IMR-90 (cell line): ENCODE data around the gene FOCAD. TPM values are rescaled to one million over a fixed set of nuclear protein-coding genes. Genes with fewer than 3 reads are reported as not detected.

ENCODE experiments used
- ATAC-seq: fragments of 200-7000 bp; cut with Tn5 transposase; 2 replicates; pipeline ENCODE4 v1.9.1; 2020; ENCODE audit warnings: low read depth, mild to moderate bottlenecking, moderate library complexity
- BruUV-seq: library from RNA; stranded (reverse); fragments of 400-500 nt; replicated peaks from 2 replicates; lab custom pipeline; 2021; lab: Mats Ljungman, UMichigan
- CTCF ChIA-PET: fragments of 300-600 bp; formaldehyde crosslinking; extraction: SDS; loops from one replicate; lab custom pipeline; 2021; ENCODE audit warnings: antibody characterized with exemption; lab: Yijun Ruan, JAX
- POLR2A ChIA-PET: fragments of 300-600 bp; sonication (Branson Sonifier 250); formaldehyde crosslinking; loops from one replicate; lab custom pipeline; 2022; ENCODE audit warnings: antibody characterized with exemption; ENCODE audit not compliant: unreplicated experiment; lab: Charles Lee
- DNase-seq: peaks from one replicate; pipeline ENCODE4 v3.0.0; 2013
- H2AFZ ChIP-seq: replicated peaks from 2 replicates; pipeline ENCODE3; 2013; ENCODE audit warnings: low read length, mild to moderate bottlenecking; ENCODE audit not compliant: poor library complexity
- H2AK5ac ChIP-seq: 2 replicates; pipeline ENCODE4 v1.6.1; 2013; ENCODE audit warnings: low read depth, low read length, inconsistent platforms
- H2AK9ac ChIP-seq: replicated peaks from 2 replicates; pipeline ENCODE3; 2013; ENCODE audit warnings: mild to moderate bottlenecking, low read depth, low read length, moderate library complexity; ENCODE audit not compliant: poor library complexity
- H2BK120ac ChIP-seq: 2 replicates; pipeline ENCODE4 v1.6.1; 2013; ENCODE audit warnings: low read depth, low read length, inconsistent platforms
- H2BK15ac ChIP-seq: 3 replicates; pipeline ENCODE4 v1.6.1; 2013; ENCODE audit warnings: low read depth, low read length, inconsistent platforms
- H2BK20ac ChIP-seq: 2 replicates; pipeline ENCODE4 v1.6.1; 2013; ENCODE audit warnings: low read depth, mild to moderate bottlenecking, inconsistent platforms, low read length, moderate library complexity
- H2BK5ac ChIP-seq: 2 replicates; pipeline ENCODE4 v1.6.1; 2013; ENCODE audit warnings: mild to moderate bottlenecking, low read depth, low read length, inconsistent platforms; ENCODE audit not compliant: poor library complexity, severe bottlenecking
- H3K14ac ChIP-seq: replicated peaks from 2 replicates; pipeline ENCODE4 v1.6.1; 2013; ENCODE audit warnings: low read depth, low read length, inconsistent platforms
- H3K18ac ChIP-seq: 2 replicates; pipeline ENCODE4 v1.6.1; 2013; ENCODE audit warnings: low read depth, low read length, control low read depth
- H3K23ac ChIP-seq: 2 replicates; pipeline ENCODE4 v1.6.1; 2013; ENCODE audit warnings: low read depth, low read length, inconsistent platforms
- H3K27ac ChIP-seq: 2 replicates; pipeline ENCODE4 v1.5.1; 2013; ENCODE audit warnings: mild to moderate bottlenecking, control low read depth, low read length; ENCODE audit not compliant: insufficient read depth
- H3K27me3 ChIP-seq: 2 replicates; pipeline ENCODE4 v1.6.1; 2013; ENCODE audit warnings: low read length; ENCODE audit not compliant: control insufficient read depth, insufficient read depth
- H3K36me3 ChIP-seq: 2 replicates; pipeline ENCODE4 v1.6.1; 2013; ENCODE audit warnings: low read length, mixed read lengths; ENCODE audit not compliant: control insufficient read depth, insufficient read depth
- H3K4ac ChIP-seq: 2 replicates; pipeline ENCODE4 v1.6.1; 2013; ENCODE audit warnings: low read depth, low read length, inconsistent platforms
- H3K4me1 ChIP-seq: 2 replicates; pipeline ENCODE4 v1.6.1; 2013; ENCODE audit warnings: low read length, mixed read lengths; ENCODE audit not compliant: control insufficient read depth, insufficient read depth
- H3K4me2 ChIP-seq: 2 replicates; pipeline ENCODE4 v1.6.1; 2013; ENCODE audit warnings: low read depth, mild to moderate bottlenecking, control low read depth, low read length, moderate library complexity
- H3K4me3 ChIP-seq: 2 replicates; pipeline ENCODE4 v1.5.1; 2013; ENCODE audit warnings: low read depth, mild to moderate bottlenecking, control low read depth, low read length, moderate library complexity; ENCODE audit not compliant: insufficient read depth
- H3K56ac ChIP-seq: 2 replicates; pipeline ENCODE4 v1.6.1; 2013; ENCODE audit warnings: low read length, inconsistent platforms; ENCODE audit not compliant: insufficient read depth; ENCODE audit errors: extremely low read depth
- H3K79me1 ChIP-seq, 2 experiments: 2 replicates each; pipeline ENCODE4 v1.6.1; 2013; ENCODE audit warnings: low read length in 2 of 2, inconsistent platforms in 1 of 2, low read depth in 1 of 2
- H3K9ac ChIP-seq: 2 replicates; pipeline ENCODE4 v1.6.1; 2013; ENCODE audit warnings: low read depth, low read length, control low read depth
- H3K9me1 ChIP-seq: 2 replicates; pipeline ENCODE4 v1.6.1; 2013; ENCODE audit warnings: low read length, inconsistent platforms; ENCODE audit not compliant: insufficient read depth
- H3K9me3 ChIP-seq: 2 replicates; pipeline ENCODE4 v1.6.1; 2013; ENCODE audit warnings: low read length; ENCODE audit not compliant: control insufficient read depth, insufficient read depth
- H4K20me1 ChIP-seq: 2 replicates; pipeline ENCODE4 v1.6.1; 2013; ENCODE audit warnings: low read length, inconsistent platforms; ENCODE audit not compliant: insufficient read depth
- H4K5ac ChIP-seq: 2 replicates; pipeline ENCODE4 v1.6.1; 2013; ENCODE audit warnings: mild to moderate bottlenecking, low read depth, low read length, control low read depth
- H4K8ac ChIP-seq, 2 experiments: 2 replicates each; pipeline ENCODE4 v1.6.1; 2013; ENCODE audit warnings: low read depth in 2 of 2, low read length in 2 of 2, control low read depth in 1 of 2, inconsistent platforms in 1 of 2
- H4K91ac ChIP-seq: 2 replicates; pipeline ENCODE4 v1.6.1; 2013; ENCODE audit warnings: low read depth, low read length, inconsistent platforms; ENCODE audit not compliant: insufficient read depth
- ELK1 ChIP-seq: fragments of 150-350 bp; IDR thresholded peaks from 2 replicates; pipeline ENCODE4 v1.6.1; 2016; ENCODE audit warnings: low read depth, mild to moderate bottlenecking, low read length, moderate library complexity, borderline replicate concordance
- MAZ ChIP-seq: IDR thresholded peaks from 2 replicates; pipeline ENCODE4 v1.6.1; 2012; ENCODE audit warnings: low read depth, mild to moderate bottlenecking, low read length, improper control_type of control experiment, moderate library complexity, borderline replicate concordance
- POLR2A ChIP-seq: IDR thresholded peaks from 2 replicates; pipeline ENCODE4 v1.6.1; 2012; ENCODE audit warnings: mild to moderate bottlenecking, low read depth, low read length
- RAD21 ChIP-seq: IDR thresholded peaks from 2 replicates; pipeline ENCODE4 v1.6.1; 2012; ENCODE audit warnings: low read length, improper control_type of control experiment
- RFX5 ChIP-seq: IDR thresholded peaks from 2 replicates; pipeline ENCODE4 v1.8.0; 2012; ENCODE audit warnings: low read depth, mild to moderate bottlenecking, low read length, moderate library complexity
- USF2 ChIP-seq: fragments of 150-350 bp; IDR thresholded peaks from 2 replicates; pipeline ENCODE4 v1.6.1; 2017; ENCODE audit warnings: mild to moderate bottlenecking, antibody characterized with exemption, low read length, low read depth
- WGBS, 2 experiments: methylation state at CpG; one replicate each; pipeline versions ENCODE4 v1.1.5 to v1.1.7; 2013; ENCODE audit warnings: missing lambda C conversion rate in 2 of 2; ENCODE audit not compliant: insufficient read length in 1 of 2; ENCODE audit errors: extremely low coverage in 2 of 2; 5-methylcytosine and 5-hydroxymethylcytosine counted together
- dilution Hi-C: fragments of 300-500 bp; cut with HindIII; formaldehyde crosslinking; loops from one replicate; pipeline ENCODE4 v1.14.3; 2018; ENCODE audit warnings: low sequenced_read_pairs; ENCODE audit not compliant: unreplicated experiment
- in situ Hi-C: fragments of 300-500 bp; cut with MboI; formaldehyde crosslinking; loops from 3 replicates; pipeline ENCODE4 v1.14.3; 2019; ENCODE audit warnings: low sequenced_read_pairs, inconsistent platforms, mixed read lengths
- intact Hi-C: fragments of 100-400 bp; cut with micrococcal nuclease; formaldehyde crosslinking; loops from 2 replicates; pipeline ENCODE4 v1.10.0; 2022
- polyA plus RNA-seq, 3 experiments: library from polyadenylated mRNA; depleted of rRNA; stranded (reverse); fragments of >200 nt; gene quantifications; 2 replicates each; pipeline ENCODE4 v1.2.3, GENCODE V29; 2012; ENCODE audit warnings: low replicate concordance in 1 of 3
- total RNA-seq: library from RNA; depleted of rRNA; stranded (reverse); fragments of >200 nt; gene quantifications from 2 replicates; pipeline ENCODE4 v1.2.3, GENCODE V29; 2012

The FOCAD gene
- total and polyA plus RNA-seq, 2 of the 4 experiments (the other 2 are of a cell fraction): 28.8 to 91.2 TPM

DNA sequence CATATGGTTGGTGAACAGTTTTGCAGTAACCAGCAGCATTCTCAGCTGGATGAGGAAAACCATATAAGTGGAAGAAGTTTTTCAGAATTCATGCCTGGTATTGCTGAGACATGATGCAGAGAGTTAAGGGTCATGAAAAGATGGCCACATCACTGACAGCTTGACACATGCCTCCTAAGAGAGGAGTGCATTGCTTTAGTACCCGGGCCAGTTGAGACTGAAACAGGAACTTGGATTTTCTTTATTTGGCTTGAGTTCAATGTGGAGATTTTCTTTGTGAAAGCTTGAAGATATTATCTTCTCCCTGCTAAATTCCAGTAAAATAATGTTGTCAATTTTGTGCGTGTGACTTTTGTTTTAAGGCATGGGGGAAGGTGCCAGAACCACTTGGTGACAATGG, 311.6 kb downstream of the FOCAD start:
- intact Hi-C loops (no loop called here), dilution Hi-C loops (no loop called here), in situ Hi-C loops (no loop called here)
- no peak overlapping the region for H3K9ac ChIP-seq
- H3K14ac ChIP-seq: no peak overlapping the region
- H3K9me3 ChIP-seq: no peaks in the 10 kb centered on the region
- H2BK5ac ChIP-seq: no peak overlapping the region
- H3K27me3 ChIP-seq: no peaks in the 10 kb centered on the region
- H3K4ac ChIP-seq: no peak overlapping the region
- no peak overlapping the region for H2AK5ac ChIP-seq
- 0 out of 2 replicates have a peak, but pooled peaks cover 3% of the 10 kb centered on the region for H3K9me1 ChIP-seq
- H2AFZ ChIP-seq: no peak overlapping the region
- no TSS peak for BruUV-seq
- H3K18ac ChIP-seq: no peak overlapping the region
- DNase-seq (no peak), ATAC-seq (no peak)
- no peak overlapping the region for H3K27ac ChIP-seq
- H2BK20ac ChIP-seq: no peak overlapping the region
- WGBS, 2 experiments: no CpG with 5 or more reads among the region's 2 CpGs
- no peak overlapping the region for H4K5ac ChIP-seq
- CTCF ChIA-PET: no interaction called here
- TF ChIP-seq MAZ (no peak), USF2 (no peak), RFX5 (no peak), RAD21 (no peak), ELK1 (no peak), POLR2A (no peak)
- H2BK15ac ChIP-seq: no peak overlapping the region
- H3K4me2 ChIP-seq: no peak overlapping the region
- H3K36me3 ChIP-seq: peaks cover 7% of the 10 kb centered on the region
- H3K4me3 ChIP-seq: no peak overlapping the region
- no peak overlapping the region for H3K56ac ChIP-seq
- H2BK120ac ChIP-seq: no peak overlapping the region
- H4K20me1 ChIP-seq: no peaks in the 10 kb centered on the region
- H2AK9ac ChIP-seq: no peak overlapping the region
- H3K4me1 ChIP-seq: no peaks in the 10 kb centered on the region
- H3K79me1 ChIP-seq: no peaks in the 10 kb centered on the region; a peak in 1 of 4 replicates
- H4K8ac ChIP-seq: no peak overlapping the region
- POLR2A ChIA-PET: no interaction called here
- H3K23ac ChIP-seq: no peak overlapping the region
- no peak overlapping the region for H4K91ac ChIP-seq
